GM12865 (cell line): ENCODE measurements around the gene VGF.
"Not testable (repeated sequence)": the region's sequence is repeated elsewhere in the genome, so short reads cannot be mapped to it uniquely, and the experiment has no call there.

Experiments used
- DNase-seq: peaks from one replicate; pipeline ENCODE4 v3.0.0; 2010; ENCODE audit warnings: low read depth
- H3K4me3 ChIP-seq: 2 replicates; pipeline ENCODE4 v1.5.1; 2011; ENCODE audit warnings: mild to moderate bottlenecking, low read depth, low read length, control low read depth
- CTCF ChIP-seq: IDR thresholded peaks from 2 replicates; pipeline ENCODE4 v1.5.1; 2011; ENCODE audit warnings: low read length, control low read depth, low read depth, inconsistent platforms; ENCODE audit not compliant: insufficient read depth; ENCODE audit errors: missing control alignments

Gene VGF

GRCh38 chr7:101205901-101206664, 40.7 kb upstream of the VGF start:
- DNase-seq, result no peak
- H3K4me3 ChIP-seq, result no peak overlapping the region
- TF ChIP-seq CTCF, result no peak

GRCh38 chr7:101203740-101204738, 38.7 kb upstream of the VGF start:
- H3K4me3 ChIP-seq, DNase-seq: not testable (repeated sequence)

- TF ChIP-seq CTCF, result no peak
- no peak for DNase-seq
- H3K4me3 ChIP-seq, result no peak overlapping the region
Observed at GRCh38 chr7:101202603-101202918, 37.2 kb upstream of the VGF start.

- H3K4me3 ChIP-seq, result no peak overlapping the region
- no peak for DNase-seq
- TF ChIP-seq CTCF, result no peak
Observed at GRCh38 chr7:101201695-101202602, 36.6 kb upstream of the VGF start.

- H3K4me3 ChIP-seq, result no peak within 1 kb of the TSS
- no peak for DNase-seq
Observed at GRCh38 chr7:101200862-101201599, 35.7 kb upstream of the VGF start, which contains the start of gene MOGAT3. Gene MOGAT3, minus strand, starts transcription at chr7:101201036. Its CDS starts 182 bp downstream, at chr7:101200854.

GRCh38 chr7:101200504-101200861, 35.1 kb upstream of the VGF start:
- H3K4me3 ChIP-seq, result no peak overlapping the region
- no peak for TF ChIP-seq CTCF
- DNase-seq, result no peak

More at GRCh38 chr7:101200862-101201599, 35.7 kb upstream of the VGF start, which contains the start of gene MOGAT3:
- TF ChIP-seq CTCF, result no peak

GRCh38 chr7:101199522-101199921, 34.2 kb upstream of the VGF start:
- not testable (repeated sequence) for DNase-seq, H3K4me3 ChIP-seq
